ENCODE data around the gene FAM72C.
"Not testable (repeated sequence)": the region's sequence is repeated elsewhere in the genome, so short reads cannot be mapped to it uniquely, and the experiment has no call there.

The FAM72C gene

DNA sequence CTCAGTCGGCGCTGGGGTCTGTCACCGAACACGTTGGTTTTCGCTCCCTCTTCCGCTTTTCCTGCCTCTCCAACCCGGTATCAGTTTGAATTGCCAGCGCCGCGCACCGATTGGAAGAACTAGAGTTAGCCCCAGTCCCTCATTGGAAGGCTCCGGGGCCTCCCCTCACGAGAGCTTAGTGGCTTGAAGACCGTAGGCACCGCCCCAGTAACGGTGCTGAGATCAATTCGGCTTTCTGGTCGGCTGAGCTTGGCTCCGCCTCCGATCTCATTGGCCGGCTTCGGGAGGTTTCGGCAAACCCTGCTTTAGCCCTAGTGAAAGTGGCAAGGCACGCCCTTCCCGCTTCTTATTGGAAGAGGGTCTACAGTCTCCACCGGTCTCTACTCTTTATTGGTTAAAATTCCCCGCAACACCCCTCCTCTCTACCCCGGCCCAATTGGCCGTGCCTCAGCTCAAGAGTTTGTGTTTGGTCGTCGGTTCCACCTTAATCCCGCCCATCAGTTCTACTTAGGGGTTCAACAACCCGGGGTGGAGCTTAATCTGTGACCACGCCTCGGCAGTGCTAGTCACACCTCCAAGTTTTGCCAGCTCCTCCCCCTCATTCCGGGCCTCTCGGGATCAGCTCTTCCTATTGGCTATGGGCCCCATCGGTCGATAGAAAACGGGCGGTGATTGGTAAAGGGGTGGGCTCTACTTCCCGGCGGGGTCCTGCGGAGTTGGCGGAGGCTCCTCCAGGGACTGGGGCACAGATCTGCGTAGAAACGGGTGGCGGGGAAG, at the start of gene FAM72C:
Gene FAM72C (minus strand): TSS at position 63 of the 777 bp plus-strand sequence. CDS start 845 bp downstream, outside the sequence.
- H3K9ac ChIP-seq (ENCODE audit: low read depth, low read length); H3K27me3 ChIP-seq (ENCODE audit: insufficient read depth, low read length); H3K27ac ChIP-seq (ENCODE audit: low read length); H3K36me3 ChIP-seq (ENCODE audit: insufficient read depth, low read depth, low read length); H3K9me3 ChIP-seq (ENCODE audit: insufficient read depth, low read depth, low read length); H3K4me1 ChIP-seq (ENCODE audit: insufficient read depth, low read length); H3K4me3 ChIP-seq (ENCODE audit: low read length): not testable (repeated sequence)

DNA sequence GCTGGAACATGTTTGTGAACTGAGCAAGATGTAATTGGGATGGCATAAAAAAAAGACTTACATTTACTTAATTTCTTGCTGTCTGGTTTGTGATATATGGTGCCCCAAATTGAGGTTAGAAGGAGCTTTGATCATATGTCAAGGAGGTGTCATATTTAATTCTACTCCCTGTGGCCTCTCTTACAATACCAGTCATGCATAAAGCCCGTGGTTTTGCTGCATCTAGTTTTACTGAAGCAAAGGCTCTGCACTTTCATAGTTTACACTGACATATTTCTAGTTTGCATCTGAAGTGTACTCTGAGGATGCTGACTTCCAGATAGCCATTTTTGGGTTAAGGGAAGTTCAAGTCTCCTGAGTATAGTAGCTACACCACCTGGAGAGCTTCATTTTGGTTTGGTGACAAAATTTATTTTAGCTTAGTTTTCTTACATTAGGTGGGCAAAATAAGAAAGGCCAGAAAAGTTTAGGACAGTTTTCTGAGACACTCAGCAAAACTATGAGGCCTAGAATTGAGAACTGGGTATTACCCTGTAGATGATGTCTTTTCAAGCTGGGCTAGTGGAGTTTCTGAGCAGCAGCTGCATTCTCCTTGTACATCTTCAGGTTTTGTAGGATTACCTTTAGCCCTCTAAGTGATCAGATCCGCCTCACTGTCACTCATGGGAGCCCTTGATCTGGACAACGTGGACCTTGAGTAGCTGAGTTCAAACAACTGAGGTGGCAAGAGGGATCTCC, 48.4 kb upstream of the FAM72C start:
- H3K36me3 ChIP-seq (ENCODE audit: insufficient read depth, low read depth, low read length); H3K9me3 ChIP-seq (ENCODE audit: insufficient read depth, low read depth, low read length); H3K9ac ChIP-seq (ENCODE audit: low read depth, low read length); H3K4me1 ChIP-seq (ENCODE audit: insufficient read depth, low read length); H3K27me3 ChIP-seq (ENCODE audit: insufficient read depth, low read length); H3K27ac ChIP-seq (ENCODE audit: low read length); H3K4me3 ChIP-seq (ENCODE audit: low read length): not testable (repeated sequence)

DNA sequence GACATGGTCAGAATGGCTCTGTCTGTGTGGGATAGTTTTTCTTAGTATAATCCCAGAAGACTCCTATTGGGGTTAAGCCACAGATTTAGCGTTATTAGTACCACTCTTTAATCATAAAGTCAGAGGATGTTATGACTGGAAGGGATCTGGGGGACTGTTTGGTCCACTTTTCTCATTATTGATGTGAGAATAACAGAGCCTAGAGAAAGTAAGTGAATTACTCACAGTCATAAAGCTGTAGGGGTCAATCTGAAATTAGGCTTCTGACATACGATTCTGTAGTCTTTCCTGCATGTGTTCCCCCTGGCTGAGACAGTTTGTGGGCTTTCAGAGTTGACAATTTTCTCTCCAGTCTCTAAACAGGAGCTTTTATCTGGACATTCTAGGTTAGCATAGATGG, 47.3 kb upstream of the FAM72C start:
- not testable (repeated sequence) for H3K4me1 ChIP-seq (ENCODE audit: insufficient read depth, low read length); H3K27me3 ChIP-seq (ENCODE audit: insufficient read depth, low read length); H3K4me3 ChIP-seq (ENCODE audit: low read length); H3K9ac ChIP-seq (ENCODE audit: low read depth, low read length); H3K27ac ChIP-seq (ENCODE audit: low read length); H3K9me3 ChIP-seq (ENCODE audit: insufficient read depth, low read depth, low read length); H3K36me3 ChIP-seq (ENCODE audit: insufficient read depth, low read depth, low read length)

DNA sequence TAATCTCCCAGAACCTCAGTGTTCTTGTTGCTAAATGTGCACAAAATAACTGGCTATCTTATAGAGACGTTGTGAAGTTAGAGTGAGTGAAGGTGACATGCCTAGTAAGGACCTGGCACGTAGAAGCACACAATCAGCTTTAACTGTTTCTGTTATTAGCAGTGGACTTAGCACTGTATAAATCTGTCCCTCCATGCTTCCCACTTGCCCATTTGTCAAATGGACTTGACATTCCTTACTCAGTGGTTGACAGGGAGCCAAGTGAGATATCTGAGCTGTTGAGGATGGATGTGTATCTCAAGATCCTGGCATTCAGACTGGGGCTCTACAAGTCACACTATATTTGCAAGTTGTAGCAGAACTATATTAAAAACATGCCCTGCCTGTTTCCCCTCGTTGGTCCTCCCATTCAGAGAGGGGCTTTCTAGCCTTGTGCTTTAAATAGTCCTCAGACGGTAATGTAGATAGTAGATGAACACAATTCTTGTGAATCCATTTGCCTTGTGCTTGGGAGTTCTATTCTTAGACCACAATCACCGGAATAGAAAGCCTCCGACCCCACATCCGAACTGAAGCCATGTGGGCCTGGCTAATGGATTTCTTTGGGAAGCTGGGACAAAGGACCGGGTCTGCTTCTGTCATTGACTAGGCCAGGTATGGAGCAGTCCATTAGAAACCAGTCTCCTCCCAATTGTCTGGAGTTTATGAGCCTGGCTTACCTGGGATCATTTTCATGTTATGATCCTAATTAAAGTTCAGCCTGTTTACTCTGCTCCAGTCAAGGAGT, 43.6 kb upstream of the FAM72C start:
- not testable (repeated sequence) for H3K9me3 ChIP-seq (ENCODE audit: insufficient read depth, low read depth, low read length); H3K9ac ChIP-seq (ENCODE audit: low read depth, low read length); H3K36me3 ChIP-seq (ENCODE audit: insufficient read depth, low read depth, low read length); H3K4me3 ChIP-seq (ENCODE audit: low read length); H3K27me3 ChIP-seq (ENCODE audit: insufficient read depth, low read length); H3K27ac ChIP-seq (ENCODE audit: low read length); H3K4me1 ChIP-seq (ENCODE audit: insufficient read depth, low read length)

DNA sequence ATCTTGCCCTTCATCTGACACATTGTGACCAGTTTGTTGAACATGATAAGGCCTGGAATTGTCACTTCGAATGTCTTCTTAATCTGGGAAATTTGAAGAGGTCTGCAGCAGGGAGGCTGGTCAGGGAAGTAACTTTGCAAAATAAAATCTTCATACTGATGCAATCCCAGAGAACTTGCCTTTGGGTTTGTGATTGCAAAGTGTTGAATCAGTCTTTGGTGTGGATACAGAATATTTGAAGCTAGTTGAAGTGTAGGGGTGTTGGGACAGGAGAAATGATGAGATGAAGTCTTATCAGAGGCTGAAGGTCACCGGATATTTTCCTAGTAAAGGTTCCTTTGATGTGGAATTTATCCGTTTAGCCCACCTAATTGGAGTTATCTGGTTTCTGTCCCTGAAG, 42.7 kb upstream of the FAM72C start:
- H3K4me3 ChIP-seq (ENCODE audit: low read length); H3K9me3 ChIP-seq (ENCODE audit: insufficient read depth, low read depth, low read length); H3K9ac ChIP-seq (ENCODE audit: low read depth, low read length); H3K4me1 ChIP-seq (ENCODE audit: insufficient read depth, low read length); H3K27ac ChIP-seq (ENCODE audit: low read length); H3K27me3 ChIP-seq (ENCODE audit: insufficient read depth, low read length); H3K36me3 ChIP-seq (ENCODE audit: insufficient read depth, low read depth, low read length): not testable (repeated sequence)

DNA sequence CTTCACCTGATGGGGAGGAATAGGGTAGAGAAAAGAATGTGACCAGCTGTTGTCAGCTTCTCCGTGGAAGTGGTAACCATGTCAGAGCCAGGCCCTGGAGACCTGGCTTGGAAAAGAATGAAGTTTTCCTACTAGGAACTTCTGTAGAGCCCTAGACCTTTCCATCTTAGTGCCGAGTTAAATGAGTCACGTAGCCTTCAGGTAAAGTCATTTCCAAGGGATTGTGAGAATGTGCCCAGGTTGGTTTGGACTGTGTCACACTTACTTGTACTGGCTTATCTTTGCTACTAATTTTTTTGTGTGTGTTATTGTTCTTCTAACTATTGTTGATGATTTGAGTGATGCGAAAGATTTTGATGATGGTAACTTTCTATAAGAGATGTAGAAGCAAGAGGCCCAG, 42.3 kb upstream of the FAM72C start:
- H3K9ac ChIP-seq (ENCODE audit: low read depth, low read length); H3K9me3 ChIP-seq (ENCODE audit: insufficient read depth, low read depth, low read length); H3K27me3 ChIP-seq (ENCODE audit: insufficient read depth, low read length); H3K27ac ChIP-seq (ENCODE audit: low read length); H3K4me3 ChIP-seq (ENCODE audit: low read length); H3K4me1 ChIP-seq (ENCODE audit: insufficient read depth, low read length); H3K36me3 ChIP-seq (ENCODE audit: insufficient read depth, low read depth, low read length): not testable (repeated sequence)

DNA sequence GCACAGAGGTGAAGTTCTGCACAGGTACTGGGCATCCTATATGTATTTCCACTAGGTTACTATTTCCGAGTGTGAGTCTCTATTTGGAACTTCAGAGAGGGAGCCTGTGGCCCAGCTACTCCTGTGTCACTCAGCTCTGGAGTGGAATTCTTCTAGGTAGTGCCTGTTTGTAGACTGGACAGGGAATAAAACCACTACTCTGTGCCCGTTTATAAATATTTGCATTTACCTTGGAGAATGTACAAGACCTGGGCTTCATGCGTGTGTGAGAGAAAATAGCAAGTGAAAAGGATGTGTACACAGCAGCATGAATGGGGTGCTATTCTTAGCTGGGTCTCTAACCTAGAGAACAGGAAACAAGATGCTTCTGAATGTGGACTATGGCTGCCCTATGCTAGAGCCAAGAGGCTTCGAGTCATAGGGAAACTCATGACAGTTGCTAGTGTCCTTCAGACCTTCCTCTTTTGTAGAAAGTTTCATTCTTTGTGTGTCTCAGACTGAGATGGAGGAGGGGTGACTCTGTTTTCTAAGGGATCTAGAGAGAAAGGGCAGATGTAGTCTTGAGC, 40.5 kb upstream of the FAM72C start:
- H3K9ac ChIP-seq (ENCODE audit: low read depth, low read length); H3K36me3 ChIP-seq (ENCODE audit: insufficient read depth, low read depth, low read length); H3K27me3 ChIP-seq (ENCODE audit: insufficient read depth, low read length): not testable (repeated sequence)

DNA sequence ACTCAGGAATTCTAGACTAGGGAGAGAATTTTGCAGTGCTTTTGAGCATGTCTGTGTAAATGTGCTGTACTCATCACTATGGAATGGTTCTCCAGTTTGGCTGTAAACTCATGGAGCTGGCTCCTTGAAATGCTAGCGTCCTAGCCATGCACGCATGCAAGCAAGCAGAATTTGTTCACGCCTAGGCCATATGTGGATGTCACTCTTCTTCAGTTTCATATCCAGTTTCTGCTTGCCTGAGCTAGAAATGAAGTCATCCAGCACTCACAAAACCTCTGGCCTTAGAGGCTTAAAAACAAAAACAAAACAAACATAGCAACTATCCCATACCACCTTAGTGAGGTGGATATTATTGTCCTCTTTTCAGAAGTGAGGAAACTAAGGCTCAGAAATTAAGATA, 37.6 kb upstream of the FAM72C start:
- not testable (repeated sequence) for H3K36me3 ChIP-seq (ENCODE audit: insufficient read depth, low read depth, low read length); H3K4me1 ChIP-seq (ENCODE audit: insufficient read depth, low read length); H3K27ac ChIP-seq (ENCODE audit: low read length); H3K9ac ChIP-seq (ENCODE audit: low read depth, low read length); H3K9me3 ChIP-seq (ENCODE audit: insufficient read depth, low read depth, low read length); H3K4me3 ChIP-seq (ENCODE audit: low read length); H3K27me3 ChIP-seq (ENCODE audit: insufficient read depth, low read length)

More for the DNA sequence above, 40.5 kb upstream of the FAM72C start:
- not testable (repeated sequence) for H3K4me1 ChIP-seq (ENCODE audit: insufficient read depth, low read length); H3K9me3 ChIP-seq (ENCODE audit: insufficient read depth, low read depth, low read length); H3K27ac ChIP-seq (ENCODE audit: low read length); H3K4me3 ChIP-seq (ENCODE audit: low read length)

DNA sequence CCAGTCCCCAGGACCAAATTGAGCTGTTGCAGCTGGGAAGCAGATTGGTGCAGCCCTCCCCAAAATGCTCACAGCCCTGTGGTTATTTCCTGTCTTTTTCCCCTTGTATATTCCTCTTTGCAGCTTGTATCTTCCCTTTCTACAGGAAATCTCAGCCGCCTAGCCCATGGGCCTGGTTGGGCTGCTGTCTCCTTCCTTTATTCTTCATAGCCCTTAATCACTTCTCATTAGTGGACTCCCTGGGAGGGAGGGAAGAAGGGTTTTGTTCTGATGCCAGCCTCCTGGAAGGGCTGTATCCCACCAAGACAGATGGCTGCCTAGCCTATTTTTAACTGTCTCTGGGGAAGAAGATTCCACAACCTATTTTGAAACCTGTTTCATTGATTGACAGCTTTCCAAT, 32.5 kb upstream of the FAM72C start:
- not testable (repeated sequence) for H3K36me3 ChIP-seq (ENCODE audit: insufficient read depth, low read depth, low read length); H3K4me1 ChIP-seq (ENCODE audit: insufficient read depth, low read length); H3K27me3 ChIP-seq (ENCODE audit: insufficient read depth, low read length); H3K4me3 ChIP-seq (ENCODE audit: low read length); H3K27ac ChIP-seq (ENCODE audit: low read length); H3K9me3 ChIP-seq (ENCODE audit: insufficient read depth, low read depth, low read length); H3K9ac ChIP-seq (ENCODE audit: low read depth, low read length)

DNA sequence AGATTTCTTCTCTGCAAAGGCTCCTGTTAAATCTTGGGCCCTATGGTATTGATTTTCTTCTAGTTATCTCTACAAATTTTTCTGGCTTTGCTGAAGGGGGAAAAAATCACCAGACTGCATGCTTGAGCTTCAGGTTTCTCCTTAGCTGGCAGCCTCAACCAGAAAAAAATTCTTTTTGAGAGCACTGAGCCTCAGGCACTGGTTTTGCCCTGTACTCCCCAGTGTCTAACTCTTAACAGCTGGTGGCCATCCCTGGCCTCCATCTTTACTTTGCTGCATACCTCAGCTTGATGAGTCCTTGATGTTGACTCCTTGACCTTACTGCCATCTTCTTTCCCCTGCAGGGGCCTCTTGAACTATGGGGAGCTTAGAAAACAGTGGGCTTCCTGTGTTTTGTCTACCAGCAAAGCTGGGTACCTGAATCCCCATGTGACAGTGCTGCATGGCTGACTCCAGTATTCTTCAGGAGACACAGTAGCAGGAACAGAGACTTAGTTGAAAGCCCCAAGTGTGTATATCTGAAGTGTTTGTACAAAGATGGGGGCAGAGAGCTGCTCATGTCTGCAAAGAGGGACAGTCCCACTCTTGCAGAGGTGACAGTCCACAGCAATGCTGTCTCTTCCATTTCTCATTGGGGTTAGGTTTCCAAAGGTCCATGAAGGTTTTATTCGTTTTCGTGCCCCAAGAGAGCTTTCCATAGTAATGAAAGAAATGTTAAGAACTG, 31.7 kb upstream of the FAM72C start:
- not testable (repeated sequence) for H3K4me1 ChIP-seq (ENCODE audit: insufficient read depth, low read length); H3K36me3 ChIP-seq (ENCODE audit: insufficient read depth, low read depth, low read length); H3K27me3 ChIP-seq (ENCODE audit: insufficient read depth, low read length); H3K9ac ChIP-seq (ENCODE audit: low read depth, low read length); H3K4me3 ChIP-seq (ENCODE audit: low read length); H3K9me3 ChIP-seq (ENCODE audit: insufficient read depth, low read depth, low read length); H3K27ac ChIP-seq (ENCODE audit: low read length)

DNA sequence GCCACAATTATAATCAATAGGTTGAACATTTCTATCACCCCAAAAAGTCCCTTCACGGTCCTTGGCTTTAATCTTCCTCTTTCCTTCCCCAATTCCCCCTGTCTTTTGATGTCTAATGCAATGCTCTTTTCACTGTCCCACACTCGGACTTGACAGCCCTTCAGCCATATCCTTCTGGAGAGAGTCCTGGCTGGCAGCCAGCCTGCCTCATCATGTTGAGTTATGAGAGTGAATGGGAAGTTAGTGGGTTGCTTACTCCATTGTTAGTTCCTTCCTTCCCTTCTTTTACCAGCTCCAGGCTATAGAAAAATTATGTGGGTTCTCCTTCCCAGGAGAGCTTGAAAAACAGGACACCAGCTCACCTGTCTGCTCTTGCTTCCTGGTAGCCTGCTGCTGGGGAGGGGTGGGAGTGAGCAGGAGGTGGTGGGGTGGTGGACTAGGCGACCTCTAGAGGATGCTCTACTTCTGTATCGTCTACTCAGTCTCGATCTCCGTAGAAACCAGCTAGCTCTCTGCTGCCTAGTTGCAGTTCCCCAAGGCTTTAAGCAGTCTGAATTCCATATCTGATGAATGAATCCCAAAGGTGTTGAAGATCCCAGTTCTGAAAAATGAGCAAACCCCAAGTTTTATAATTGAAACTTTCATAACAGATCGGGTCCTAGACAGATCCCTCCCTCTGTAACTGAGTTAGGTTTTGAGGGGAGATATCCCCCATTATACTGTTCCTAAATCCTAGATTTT, 30.5 kb upstream of the FAM72C start:
- H3K36me3 ChIP-seq (ENCODE audit: insufficient read depth, low read depth, low read length); H3K27ac ChIP-seq (ENCODE audit: low read length); H3K27me3 ChIP-seq (ENCODE audit: insufficient read depth, low read length); H3K9ac ChIP-seq (ENCODE audit: low read depth, low read length); H3K9me3 ChIP-seq (ENCODE audit: insufficient read depth, low read depth, low read length); H3K4me3 ChIP-seq (ENCODE audit: low read length); H3K4me1 ChIP-seq (ENCODE audit: insufficient read depth, low read length): not testable (repeated sequence)

All from iPS-20b (cell line).